Loucy (cell line): ENCODE results near the gene AATK.

ENCODE experiments used
- H2AFZ ChIP-seq: fragments of 200-600 bp; sonication (generic); 2 replicates; pipeline ENCODE4 v1.6.0; 2016; ENCODE audit warnings: antibody characterized with exemption, mild to moderate bottlenecking, low read length, moderate library complexity
- H3F3A ChIP-seq: fragments of 200-600 bp; 2 replicates; pipeline ENCODE4 v1.6.0; 2016; ENCODE audit warnings: antibody characterized with exemption, low read depth, mild to moderate bottlenecking
- H3K27me3 ChIP-seq: fragments of 200-600 bp; sonication (generic); 2 replicates; pipeline ENCODE4 v1.6.1; 2014; ENCODE audit warnings: low read length, mild to moderate bottlenecking; ENCODE audit not compliant: insufficient read depth, poor library complexity, severe bottlenecking
- H3K36me3 ChIP-seq: fragments of 200-600 bp; sonication (generic); 2 replicates; pipeline ENCODE4 v1.6.1; 2016; ENCODE audit warnings: low read length; ENCODE audit not compliant: insufficient read depth
- H3K4me1 ChIP-seq: fragments of 200-600 bp; sonication (generic); 2 replicates; pipeline ENCODE4 v1.5.1; 2014; ENCODE audit warnings: low read length, mild to moderate bottlenecking; ENCODE audit not compliant: insufficient read depth, poor library complexity, severe bottlenecking
- H3K4me2 ChIP-seq: fragments of 200-600 bp; sonication (generic); 2 replicates; pipeline ENCODE4 v1.6.0; 2014; ENCODE audit warnings: antibody characterized with exemption, low read length, low read depth, mild to moderate bottlenecking; ENCODE audit not compliant: poor library complexity, severe bottlenecking
- H3K4me3 ChIP-seq: fragments of 200-600 bp; sonication (generic); 2 replicates; pipeline ENCODE4 v1.5.1; 2014; ENCODE audit warnings: low read length, mild to moderate bottlenecking, mixed read lengths; ENCODE audit not compliant: poor library complexity, severe bottlenecking
- H3K79me2 ChIP-seq: fragments of 200-600 bp; sonication (generic); 2 replicates; pipeline ENCODE4 v1.6.1; 2014; ENCODE audit warnings: low read length; ENCODE audit not compliant: insufficient read depth
- H3K9ac ChIP-seq: fragments of 200-600 bp; sonication (generic); 2 replicates; pipeline ENCODE4 v1.6.0; 2014; ENCODE audit warnings: mild to moderate bottlenecking, low read depth, low read length, moderate library complexity; ENCODE audit not compliant: poor library complexity, severe bottlenecking
- H3K9me2 ChIP-seq: fragments of 200-600 bp; sonication (generic); replicated peaks from 2 replicates; pipeline ENCODE4 v1.6.1; 2016; ENCODE audit warnings: low read depth, low read length, mixed read lengths
- H3K9me3 ChIP-seq: fragments of 200-600 bp; sonication (generic); 2 replicates; pipeline ENCODE4 v1.6.1; 2014; ENCODE audit warnings: mild to moderate bottlenecking, antibody characterized with exemption, low read length, low read depth; ENCODE audit not compliant: insufficient read depth
- H4K20me1 ChIP-seq: fragments of 200-600 bp; sonication (generic); 2 replicates; pipeline ENCODE4 v1.6.0; 2014; ENCODE audit warnings: antibody characterized with exemption, low read length, mild to moderate bottlenecking; ENCODE audit not compliant: insufficient read depth, poor library complexity, severe bottlenecking
- CTCF ChIP-seq: fragments of 200-600 bp; sonication (generic); conservative IDR thresholded peaks from 2 replicates; pipeline ENCODE4 v1.5.1; 2014; ENCODE audit warnings: mild to moderate bottlenecking, antibody characterized with exemption, low read length
- EZH2phosphoT487 ChIP-seq: fragments of 200-600 bp; IDR thresholded peaks from 2 replicates; pipeline ENCODE4 v1.6.1; 2018; ENCODE audit warnings: antibody characterized with exemption, mild to moderate bottlenecking, moderate library complexity, borderline replicate concordance

Gene AATK

GRCh38 chr17:81112450-81112849 lies 53.6 kb downstream of the AATK start:
- H3K4me3 ChIP-seq = no peak overlapping the region
- no peaks in the 10 kb centered on the region for H3K9me3 ChIP-seq
- no peaks in the 10 kb centered on the region for H3K27me3 ChIP-seq
- H3K4me1 ChIP-seq = no peaks in the 10 kb centered on the region
- H3K4me2 ChIP-seq = no peak overlapping the region
- H3K9ac ChIP-seq = no peak overlapping the region
- H2AFZ ChIP-seq = no peak overlapping the region
- no peaks in the 10 kb centered on the region for H3K79me2 ChIP-seq
- no peak for TF ChIP-seq CTCF
- no peak for TF ChIP-seq EZH2phosphoT487
- H3K36me3 ChIP-seq = no peaks in the 10 kb centered on the region
- no peaks in the 10 kb centered on the region for H3F3A ChIP-seq
- no peaks in the 10 kb centered on the region for H4K20me1 ChIP-seq
- H3K9me2 ChIP-seq = no peaks in the 10 kb centered on the region

- Histone ChIP-seq H4K20me1 (no peaks in the 10 kb centered on the region), H3K79me2 (no peaks in the 10 kb centered on the region), H3K36me3 (no peaks in the 10 kb centered on the region), H3K27me3 (no peaks in the 10 kb centered on the region), H3K4me3 (no peak overlapping the region), H3K9ac (no peak overlapping the region), H2AFZ (no peak overlapping the region), H3K4me1 (no peaks in the 10 kb centered on the region), H3K9me3 (no peaks in the 10 kb centered on the region), H3F3A (no peaks in the 10 kb centered on the region), H3K9me2 (no peaks in the 10 kb centered on the region), H3K4me2 (no peak overlapping the region)
- TF ChIP-seq CTCF (no peak), EZH2phosphoT487 (no peak)
These were observed 55.0 kb downstream of the AATK start for GRCh38 chr17:81111066-81111465.

GRCh38 chr17:81110488-81111040 lies 55.5 kb downstream of the AATK start:
- H3K36me3 ChIP-seq = no peaks in the 10 kb centered on the region
- H3K9ac ChIP-seq = no peak overlapping the region
- no peaks in the 10 kb centered on the region for H3K27me3 ChIP-seq
- H3K4me2 ChIP-seq = no peak overlapping the region
- no peaks in the 10 kb centered on the region for H3K4me1 ChIP-seq
- no peaks in the 10 kb centered on the region for H3K9me3 ChIP-seq
- no peaks in the 10 kb centered on the region for H3K9me2 ChIP-seq
- H2AFZ ChIP-seq = no peak overlapping the region
- no peaks in the 10 kb centered on the region for H4K20me1 ChIP-seq
- H3K4me3 ChIP-seq = no peak overlapping the region
- H3F3A ChIP-seq = no peaks in the 10 kb centered on the region
- H3K79me2 ChIP-seq = no peaks in the 10 kb centered on the region
- TF ChIP-seq CTCF = no peak
- no peak for TF ChIP-seq EZH2phosphoT487
